ENCODE measurements around the gene BCL7A. TPM values are rescaled to one million over a fixed set of nuclear protein-coding genes. Genes with fewer than 3 reads are reported as not detected.

BCL7A gene
- total and polyA plus RNA-seq, 2 experiments from 2014 or later = 12.7 to 14.9 TPM

DNA sequence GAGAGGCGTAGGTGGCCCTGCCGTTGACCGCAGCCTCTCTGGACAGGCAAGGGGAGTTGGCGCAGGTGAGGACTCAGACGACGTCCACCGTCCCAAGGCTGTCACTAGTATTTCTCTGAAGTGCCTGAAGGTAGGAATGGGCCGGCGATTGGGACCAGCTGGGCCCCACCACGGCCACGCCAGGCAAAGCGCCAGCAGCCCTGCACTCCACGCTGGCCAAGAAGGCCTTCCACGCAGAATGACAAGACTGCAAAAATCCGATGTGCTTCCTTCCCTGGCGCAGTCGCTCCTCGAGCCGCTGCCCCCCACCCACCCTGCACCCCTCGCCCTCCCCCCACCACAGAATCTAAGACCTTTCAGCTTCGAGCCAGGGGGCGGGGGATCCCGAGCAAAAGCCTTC, 39.6 kb downstream of the BCL7A start:
- Mint-ChIP-seq H3K9me3 (peaks cover 4% of the 10 kb centered on the region; the same call in 1 of the 3 replicates), H3K4me1 (peaks cover 25% of the 10 kb centered on the region), H3K27me3 (ENCODE audit: insufficient read depth, low read depth, poor library complexity) (peaks cover 12% of the 10 kb centered on the region), H3K36me3 (ENCODE audit: low read depth) (peaks cover 46% of the 10 kb centered on the region), H3K4me3 (no peak overlapping the region), H3K27ac (no peak overlapping the region)
- DNase-seq (ENCODE audit: low spot score) (no peak), ATAC-seq (no peak)
- Histone ChIP-seq H3K4me2 (no peak overlapping the region), H3K9me2 (ENCODE audit: insufficient read depth) (no peaks in the 10 kb centered on the region), H2AFZ (no peak overlapping the region), H3K36me3 (ENCODE audit: insufficient read depth) (no peaks in the 10 kb centered on the region; the same call in 1 of the 2 replicates), H4K20me1 (replicated peaks; ENCODE audit: insufficient read depth) (no peaks in the 10 kb centered on the region), H3K79me2 (replicated peaks; ENCODE audit: insufficient read depth) (0 out of 2 replicates have a peak, but pooled peaks cover 7% of the 10 kb centered on the region), H3K27me3 (ENCODE audit: insufficient read depth) (no peaks in the 10 kb centered on the region), H3K4me3 (no peak overlapping the region), H3K4me1 (ENCODE audit: insufficient read depth) (peaks cover 9% of the 10 kb centered on the region; the same call in 1 of the 2 replicates), H3K27ac (ENCODE audit: low read depth) (no peak overlapping the region), H3F3A (replicated peaks; ENCODE audit: low read depth) (no peaks in the 10 kb centered on the region)
- no peak for TF ChIP-seq POLR2AphosphoS5 (IDR thresholded peaks at IDR 0.05; ENCODE audit: low read depth)
- no peak for TF ChIP-seq ZNF331 (CRISPR knock-in tag; IDR thresholded peaks at IDR 0.05; ENCODE audit: low read depth)
- no peak for TF ChIP-seq REST (IDR thresholded peaks at IDR 0.05; ENCODE audit: unreplicated experiment)
- TF ChIP-seq ZNF114 (CRISPR knock-in tag; IDR thresholded peaks at IDR 0.05) = no peak
- no peak for TF ChIP-seq ZNF462 (CRISPR knock-in tag; IDR thresholded peaks at IDR 0.05)
- no peak for TF ChIP-seq STAT1 (IDR thresholded peaks at IDR 0.05; ENCODE audit: unreplicated experiment)
- no peak for TF ChIP-seq EZH2 (IDR thresholded peaks at IDR 0.05; ENCODE audit: low read depth, unreplicated experiment)
- TF ChIP-seq CTCF (conservative IDR thresholded peaks at IDR 0.05; ENCODE audit: low read depth in 2 of 2) = no peak
- TF ChIP-seq EZH2phosphoT487 (IDR thresholded peaks at IDR 0.05; ENCODE audit: unreplicated experiment) = no peak
- TF ChIP-seq NANOG (IDR thresholded peaks at IDR 0.05; ENCODE audit: borderline replicate concordance) = no peak
- no peak for TF ChIP-seq CREB1 (CRISPR knock-in tag; IDR thresholded peaks at IDR 0.05; ENCODE audit: low read depth)
- TF ChIP-seq ETS1 (IDR thresholded peaks at IDR 0.05) = no peak
- no peak for TF ChIP-seq JUNB (IDR thresholded peaks at IDR 0.05; ENCODE audit: unreplicated experiment)
